ENCODE data around the gene NSFL1C. TPM values are rescaled to one million over a fixed set of nuclear protein-coding genes. Genes with fewer than 3 reads are reported as not detected.

The NSFL1C gene
- total and polyA plus RNA-seq, 9 of the 15 experiments (the other 6 are each of a cell fraction or from before 2014, with no cell fraction given) = 20.8 to 119 (median 47.0) TPM

DNA sequence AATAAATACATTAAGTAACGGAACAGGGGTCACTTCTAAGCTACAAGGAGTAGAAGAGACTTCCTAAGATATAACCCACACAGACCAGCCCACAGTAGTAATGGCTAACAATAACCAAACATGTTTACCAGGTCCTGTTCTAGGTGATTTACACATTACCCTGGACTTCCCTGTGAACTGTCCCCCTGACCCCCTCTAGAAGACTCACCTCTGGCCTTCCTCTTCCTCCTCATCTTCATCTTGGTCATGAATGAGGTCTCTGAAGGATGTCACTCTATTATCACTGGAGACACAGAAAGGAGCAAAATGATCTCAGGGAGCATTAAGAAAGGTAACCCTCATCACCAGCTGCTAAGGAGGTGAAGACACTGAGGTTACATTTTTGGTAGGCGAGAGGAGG lies 8.7 kb downstream of the NSFL1C start:
- in situ Hi-C loops (cut with MboI) = no loop called here
- no peak for TF ChIP-seq ZNF583 (CRISPR knock-in tag; IDR thresholded peaks at IDR 0.05)
- TF ChIP-seq JUNB (CRISPR knock-in tag; conservative IDR thresholded peaks at IDR 0.05) = no peak
- CTCF ChIA-PET (ENCODE audit: low intra/inter-chr PET ratio) = no interaction called here
- peaks cover 33% of the 10 kb centered on the region for H3K79me2 ChIP-seq (ENCODE audit: control insufficient read depth, insufficient read depth, low read length)
- POLR2A ChIA-PET = interaction anchor here (1.0 kb wide), 1 partner anchor 11 kb away, joined by 4 read pairs; no protein-coding TSS in a partner anchor
- H4K20me1 ChIP-seq (replicated peaks; ENCODE audit: control insufficient read depth, insufficient read depth, low read length) = no peaks in the 10 kb centered on the region
- H3K4me2 ChIP-seq (ENCODE audit: insufficient read depth, low read length) = no peak overlapping the region
- H3K9ac ChIP-seq (ENCODE audit: insufficient read depth in 1 of 2, low read depth in 2 of 2, low read length in 2 of 2) = no peak overlapping the region
- H3K36me3 ChIP-seq (ENCODE audit: control insufficient read depth, insufficient read depth, low read length) = peaks cover 97% of the 10 kb centered on the region
- no peaks in the 10 kb centered on the region for H3K9me1 ChIP-seq (ENCODE audit: control insufficient read depth, insufficient read depth, low read length)
- no peak overlapping the region for H2AFZ ChIP-seq (ENCODE audit: low read depth, low read length)
- no peak for DNase-seq (ENCODE audit: extremely low read depth in 1 of 4, low spot score in 3 of 4)
- no peak for FAIRE-seq
- H3K27me3 ChIP-seq (ENCODE audit: control insufficient read depth in 2 of 2, insufficient read depth in 2 of 2, low read length in 2 of 2) = no peaks in the 10 kb centered on the region
- no peak overlapping the region for H3K27ac ChIP-seq (ENCODE audit: extremely low read depth, low read depth, low read length)
- no peak overlapping the region for H3K4me3 ChIP-seq
- no peaks in the 10 kb centered on the region for H3K9me3 ChIP-seq (replicated peaks; ENCODE audit: control insufficient read depth, insufficient read depth, low read depth, low read length)
- no peak for ATAC-seq
- intact Hi-C loops (cut with micrococcal nuclease) = no loop called here
- BruUV-seq (replicated peaks) = no TSS peak
- WGBS (ENCODE audit: insufficient coverage, low coverage, missing lambda C conversion rate) = 83% methylated on average over 1 of the region's 2 CpGs
- H3K4me1 ChIP-seq (replicated peaks in 1 of 2; ENCODE audit: control insufficient read depth in 2 of 2, insufficient read depth in 2 of 2, low read length in 2 of 2) = no peaks in the 10 kb centered on the region; a peak in 1 of 5 replicates

DNA sequence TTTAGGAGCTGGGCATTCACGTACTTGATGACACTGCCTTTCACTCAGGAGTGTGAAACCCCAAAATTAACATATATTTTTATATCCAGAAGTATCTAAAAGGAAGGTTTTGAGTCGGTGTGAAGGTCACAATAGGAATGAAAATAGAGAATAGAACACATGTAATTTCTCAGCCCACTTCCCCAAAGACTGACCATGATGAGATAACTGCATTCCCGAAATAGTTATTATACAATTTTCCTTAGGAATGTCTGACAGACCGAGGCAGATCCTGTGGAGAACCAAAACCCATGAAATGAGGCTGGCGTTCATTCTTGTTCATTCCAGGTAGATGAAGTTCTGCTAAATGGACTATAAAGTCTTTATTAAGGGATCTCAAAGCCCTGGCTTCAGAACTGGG lies 10.3 kb downstream of the NSFL1C start:
- TF ChIP-seq GATA2 (CRISPR knock-in tag; IDR thresholded peaks at IDR 0.05) = no peak
- no peak for TF ChIP-seq CAMTA2 (CRISPR knock-in tag; conservative IDR thresholded peaks at IDR 0.05)
- TF ChIP-seq MECOM (CRISPR knock-in tag; IDR thresholded peaks at IDR 0.05) = no peak
- Histone ChIP-seq H3K9ac (ENCODE audit: insufficient read depth in 1 of 2, low read depth in 2 of 2, low read length in 2 of 2) (no peak overlapping the region), H3K9me1 (ENCODE audit: control insufficient read depth, insufficient read depth, low read length) (no peaks in the 10 kb centered on the region), H4K20me1 (replicated peaks; ENCODE audit: control insufficient read depth, insufficient read depth, low read length) (no peaks in the 10 kb centered on the region), H3K79me2 (ENCODE audit: control insufficient read depth, insufficient read depth, low read length) (peaks cover 22% of the 10 kb centered on the region), H3K27me3 (ENCODE audit: control insufficient read depth in 2 of 2, insufficient read depth in 2 of 2, low read length in 2 of 2) (no peaks in the 10 kb centered on the region), H2AFZ (ENCODE audit: low read depth, low read length) (no peak overlapping the region), H3K27ac (ENCODE audit: extremely low read depth, low read depth, low read length) (no peak overlapping the region), H3K4me3 (no peak overlapping the region), H3K4me2 (ENCODE audit: insufficient read depth, low read length) (no peak overlapping the region), H3K9me3 (replicated peaks; ENCODE audit: control insufficient read depth, insufficient read depth, low read depth, low read length) (no peaks in the 10 kb centered on the region), H3K4me1 (replicated peaks in 1 of 2; ENCODE audit: control insufficient read depth in 2 of 2, insufficient read depth in 2 of 2, low read length in 2 of 2) (no peaks in the 10 kb centered on the region), H3K36me3 (ENCODE audit: control insufficient read depth, insufficient read depth, low read length) (peaks cover 100% of the 10 kb centered on the region)
- WGBS (ENCODE audit: insufficient coverage, low coverage, missing lambda C conversion rate) = 92% methylated on average over 5 of the region's 5 CpGs
- FAIRE-seq (no peak), ATAC-seq (no peak), DNase-seq (ENCODE audit: extremely low read depth in 1 of 4, low spot score in 3 of 4) (no peak)
- intact Hi-C loops (cut with micrococcal nuclease) (no loop called here), in situ Hi-C loops (cut with MboI) (no loop called here)
- POLR2A ChIA-PET = interaction anchor here (0.8 kb wide), 1 partner anchor 10 kb away, joined by 3 read pairs; the partner anchor contains the start of gene NSFL1C
- BruUV-seq (replicated peaks) = no TSS peak
- CTCF ChIA-PET (ENCODE audit: low intra/inter-chr PET ratio) = no interaction called here
